ENCODE results near the gene CPT2.
A peak's percentile ranks its signal among the peaks of the same experiment; 100 is the strongest.

Gene CPT2

GRCh38 chr1:53196485-53197290, at the start of gene CPT2:
Gene CPT2 (plus strand): TSS chr1:53196824. CDS start chr1:53196944, 120 bp downstream.
- DNase-seq = peak; percentile 90

DNA sequence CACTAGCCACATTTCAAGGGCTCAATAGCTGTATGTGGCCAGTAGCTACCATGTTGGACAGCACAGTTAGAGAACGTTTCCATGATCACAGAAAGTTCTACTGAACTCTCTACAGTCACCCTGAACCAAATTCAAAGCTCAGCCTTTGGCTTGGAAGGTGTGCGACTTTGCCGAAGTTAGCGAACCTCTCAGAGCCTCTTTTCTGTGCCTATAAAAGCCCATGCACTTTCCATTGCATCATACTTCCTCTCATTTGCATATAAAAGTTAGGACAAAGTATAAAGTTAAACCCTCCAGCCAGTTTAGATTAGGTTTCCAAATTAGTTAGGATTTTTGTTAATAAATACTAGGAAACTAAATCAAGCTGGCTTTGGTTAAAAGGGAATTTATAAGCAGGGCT, 49.5 kb upstream of the CPT2 start:
- no peak for DNase-seq

- no peak for DNase-seq
These were observed 48.5 kb upstream of the CPT2 start for GRCh38 chr1:53148123-53148522.

DNA sequence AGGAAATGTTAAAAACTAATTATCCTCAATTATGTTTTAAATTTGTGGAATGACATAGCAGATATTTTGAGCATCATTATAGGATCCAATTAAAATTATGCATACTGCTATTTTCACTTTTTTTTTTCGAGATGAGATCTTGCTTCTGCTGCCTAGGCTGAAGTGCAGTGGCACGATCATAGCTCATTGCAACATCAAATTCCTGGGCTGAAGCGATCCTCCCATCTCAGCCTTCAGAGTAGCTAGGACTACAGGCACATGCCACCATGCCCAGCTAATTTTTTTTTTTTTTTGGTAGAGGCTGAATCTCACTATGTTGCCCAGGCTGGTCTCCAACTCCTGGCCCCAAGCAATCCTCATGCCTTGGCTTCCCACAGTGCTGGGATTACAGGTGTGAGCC, 42.9 kb upstream of the CPT2 start:
- DNase-seq = no peak

- no peak for DNase-seq
These were observed 41.7 kb upstream of the CPT2 start for GRCh38 chr1:53154859-53155438.

- DNase-seq = peak; percentile 23
These were observed 41.1 kb upstream of the CPT2 start for GRCh38 chr1:53155534-53155933.

- no peak for DNase-seq
These were observed 40.7 kb upstream of the CPT2 start for GRCh38 chr1:53155945-53156344.

GRCh38 chr1:53156783-53157182, 39.8 kb upstream of the CPT2 start:
- DNase-seq = no peak

DNA sequence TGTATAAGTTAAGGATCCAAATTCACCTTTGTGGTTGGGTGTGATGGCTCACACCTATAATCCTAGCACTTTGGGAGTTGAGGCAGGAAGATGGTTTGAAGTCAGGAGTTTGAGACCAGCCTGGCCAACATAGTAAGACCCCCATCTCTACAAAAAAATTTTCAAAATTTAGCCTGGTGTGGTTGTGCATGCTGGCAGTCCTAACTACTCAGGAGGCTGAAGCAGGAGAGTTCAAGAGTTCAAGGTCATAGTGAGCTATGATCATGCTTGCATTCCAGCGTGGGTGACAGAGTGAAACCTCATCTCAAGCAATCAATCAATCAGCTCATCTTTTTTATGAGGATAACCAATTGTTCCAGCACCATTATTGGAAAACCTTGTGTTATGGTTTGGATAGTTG, 37.7 kb upstream of the CPT2 start:
- DNase-seq = no peak

DNA sequence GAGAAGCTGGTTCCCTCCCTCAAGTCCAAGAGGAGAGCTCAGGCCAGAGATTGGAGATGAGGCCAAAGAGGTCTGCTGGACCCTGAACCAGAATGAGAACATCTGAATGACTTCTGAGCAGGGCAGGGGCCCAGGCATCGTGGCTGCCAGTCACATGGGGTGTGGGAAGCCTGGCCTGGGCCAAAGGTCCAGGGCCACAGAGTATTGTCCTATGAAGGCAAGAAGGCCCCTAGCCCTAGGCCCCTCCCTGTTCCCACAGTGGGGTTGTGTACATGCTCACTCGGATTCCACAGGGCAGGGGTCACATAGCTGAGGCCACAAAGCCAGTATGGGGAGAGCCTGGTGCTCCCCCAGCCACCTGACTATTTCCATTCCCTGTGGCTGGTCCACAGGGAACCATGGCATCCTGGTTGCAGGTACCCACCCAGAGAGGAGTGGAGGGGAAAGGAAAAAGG, 35.7 kb upstream of the CPT2 start:
- DNase-seq = no peak

- no peak for DNase-seq
These were observed 34.0 kb upstream of the CPT2 start for GRCh38 chr1:53162621-53163020.

DNA sequence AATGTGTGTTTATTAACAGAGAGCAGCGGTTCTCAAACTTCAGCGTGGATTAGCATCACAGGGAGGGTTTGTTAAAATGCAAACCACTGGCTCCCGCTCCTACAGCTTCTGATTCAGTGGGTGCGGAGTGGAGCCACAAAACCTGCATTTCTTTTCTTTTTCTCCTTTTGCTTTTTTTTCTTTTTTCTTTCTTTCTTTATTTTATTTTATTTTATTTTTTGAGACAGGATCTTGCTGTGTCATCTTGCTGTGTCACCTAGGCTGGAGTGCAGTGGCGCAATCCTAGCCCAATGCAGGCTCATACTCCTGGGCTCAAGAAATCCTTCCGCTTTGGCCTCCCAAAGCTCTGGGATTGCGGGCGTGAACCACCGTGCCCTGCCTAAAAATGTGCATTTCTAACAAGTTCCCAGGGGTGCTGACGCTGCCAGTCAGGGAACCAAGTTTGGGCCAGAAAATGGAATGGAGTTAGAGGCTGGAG, 33.3 kb upstream of the CPT2 start:
- DNase-seq = no peak

DNA sequence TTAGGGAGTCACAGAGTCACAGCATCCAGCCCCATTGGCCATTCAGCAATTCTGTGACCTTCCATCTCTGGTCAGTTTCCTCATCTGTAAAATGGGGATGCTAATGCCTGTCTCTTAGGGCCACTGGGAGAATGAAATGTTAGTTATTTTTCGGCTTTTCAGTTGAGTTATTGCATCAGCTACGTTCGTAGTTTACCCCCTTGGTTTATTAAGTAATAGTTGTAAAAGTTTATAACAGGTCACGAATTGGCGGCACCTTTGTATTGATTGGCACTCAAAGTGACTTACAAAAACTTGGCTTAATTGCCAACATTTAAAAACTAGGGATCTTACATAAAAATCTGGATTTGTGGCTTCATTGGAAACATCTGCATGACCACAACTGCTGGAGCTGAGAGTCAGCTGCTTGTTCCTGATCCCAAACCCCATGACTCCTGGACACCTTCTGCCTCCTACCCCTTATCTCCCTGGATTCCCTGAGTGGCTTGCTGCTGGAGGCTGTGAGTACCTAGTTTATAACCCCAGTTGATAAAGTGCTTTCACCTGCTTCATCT, 31.1 kb upstream of the CPT2 start:
- DNase-seq = no peak

DNA sequence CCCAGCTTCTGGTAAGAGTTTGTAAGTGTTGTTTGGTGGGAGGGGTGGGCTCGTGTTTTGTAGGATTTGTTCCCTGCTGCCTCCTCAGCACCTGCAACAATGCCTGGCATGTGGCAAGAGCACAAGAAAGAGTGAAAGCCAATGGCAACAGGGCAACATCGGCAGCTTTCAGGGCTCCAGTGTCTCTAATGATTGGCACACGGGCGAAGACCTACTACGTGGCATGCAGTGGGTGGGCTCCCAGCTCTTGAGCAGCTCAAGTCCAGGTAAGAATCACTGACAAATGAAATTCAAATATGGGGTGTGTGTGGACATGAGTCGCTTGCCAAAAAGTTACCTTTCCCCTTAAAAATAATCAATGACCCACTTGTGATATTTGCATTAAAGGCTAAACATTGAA, 30.3 kb upstream of the CPT2 start:
- DNase-seq = no peak

DNA sequence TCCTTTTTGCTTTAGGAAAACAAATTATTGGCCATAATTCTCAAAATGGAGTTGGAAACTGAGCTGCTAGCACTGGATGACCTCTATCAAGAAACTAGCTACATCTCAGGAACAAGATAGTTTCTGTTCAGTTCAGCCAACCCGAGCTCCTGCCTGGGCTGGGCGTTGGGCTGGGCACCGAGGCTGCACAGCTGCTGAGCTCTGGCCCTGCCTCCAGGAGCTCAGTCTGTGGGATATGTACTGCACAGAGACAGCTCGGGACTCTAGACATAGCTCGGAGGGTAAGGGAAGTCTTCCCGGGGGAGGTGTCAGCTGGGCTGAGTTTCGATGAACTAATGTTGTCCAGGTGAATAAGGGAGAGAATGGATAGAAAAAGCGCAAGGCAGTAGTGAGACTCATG, 29.7 kb upstream of the CPT2 start:
- DNase-seq = no peak

DNA sequence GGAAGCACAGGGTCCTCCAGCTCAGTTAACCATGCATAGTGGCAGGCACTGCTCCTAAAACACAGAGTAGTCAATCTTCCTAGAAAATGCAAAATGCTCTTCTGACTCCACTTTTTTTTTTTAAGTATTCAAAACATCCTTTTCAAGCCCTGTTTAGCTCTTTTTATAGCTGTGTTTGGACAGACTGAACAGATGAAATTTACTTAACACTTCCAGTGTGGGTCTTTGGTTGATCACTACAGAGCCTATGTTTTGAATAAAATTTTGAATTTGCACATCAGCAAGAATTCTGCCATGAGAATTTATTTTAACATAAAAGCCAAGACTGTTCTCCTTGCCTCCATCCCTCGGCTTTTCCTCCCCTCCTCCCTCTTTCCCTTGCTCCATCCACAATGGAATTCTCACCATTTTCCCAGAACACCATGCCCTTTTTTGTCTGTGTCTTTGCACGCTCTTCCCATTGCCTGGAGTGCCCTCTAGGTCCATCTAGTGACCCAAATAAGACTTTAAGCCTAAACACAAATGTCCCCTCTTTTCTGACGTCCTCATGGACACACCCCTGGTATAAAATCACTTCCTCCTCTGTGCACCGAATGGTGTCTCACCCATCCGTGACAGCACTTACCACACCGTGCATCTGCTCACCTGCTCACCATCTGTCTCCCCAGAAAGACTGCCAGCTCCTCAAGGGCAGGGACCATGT, 24.0 kb upstream of the CPT2 start:
- DNase-seq = peak; percentile 4

GRCh38 chr1:53174971-53175913, 21.4 kb upstream of the CPT2 start:
- DNase-seq = no peak

DNA sequence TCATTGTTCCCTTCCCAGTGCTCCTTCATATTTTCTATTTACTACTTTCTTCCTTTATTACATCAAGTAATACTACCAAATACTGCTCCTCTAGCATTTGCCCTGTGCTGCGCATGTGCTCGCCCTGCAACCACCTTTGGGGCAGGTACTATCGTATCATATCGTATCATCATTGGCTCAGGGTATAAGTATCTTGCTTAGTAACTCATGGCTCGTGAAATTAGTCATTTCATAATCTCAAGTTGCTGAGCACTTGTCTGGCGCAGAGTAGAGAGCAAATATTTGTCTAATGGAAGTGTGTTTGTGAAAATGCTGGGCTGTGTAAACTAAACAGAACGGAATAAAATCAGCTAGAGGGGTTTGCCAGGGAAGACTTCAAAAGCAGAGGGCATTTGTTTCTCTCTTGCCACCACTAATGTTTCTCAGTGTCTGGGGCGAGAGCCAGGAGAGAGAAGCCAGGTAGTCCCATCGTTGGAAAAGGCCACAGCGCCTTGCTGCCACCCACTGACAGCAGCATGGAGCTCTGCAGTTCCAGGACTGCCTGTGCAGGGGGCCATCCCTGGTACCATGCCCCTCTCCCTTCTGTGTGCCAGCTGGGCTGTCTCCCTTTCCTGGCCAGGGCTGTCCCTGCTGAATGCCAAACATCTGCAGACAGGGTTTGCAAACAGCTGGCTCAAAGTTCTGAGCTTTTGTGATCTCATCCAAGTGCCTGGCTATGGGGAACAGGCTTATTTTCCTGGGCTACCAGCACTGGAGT, 20.0 kb upstream of the CPT2 start:
- DNase-seq = peak; percentile 37

DNA sequence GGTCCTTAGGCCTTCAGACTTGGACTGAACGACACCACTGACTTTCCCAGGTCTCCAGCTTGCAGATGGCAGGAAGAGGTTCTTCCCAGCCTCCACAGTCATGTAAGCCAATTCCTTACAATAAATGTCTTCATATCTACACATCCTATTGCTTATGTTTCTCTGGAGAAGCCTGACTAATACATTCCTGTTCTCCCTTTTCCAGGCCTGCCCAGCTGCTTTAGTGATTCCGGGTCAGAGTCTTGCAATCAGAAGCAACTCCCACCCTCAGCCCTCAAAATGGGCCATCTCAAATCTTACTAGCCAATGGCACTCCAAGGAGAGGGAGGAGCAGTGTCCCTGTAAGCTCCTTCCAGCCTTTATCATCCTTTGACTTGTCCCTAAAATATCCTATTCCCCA, 16.4 kb upstream of the CPT2 start:
- DNase-seq = no peak

GRCh38 chr1:53180951-53181350, 15.7 kb upstream of the CPT2 start:
- DNase-seq = no peak

DNA sequence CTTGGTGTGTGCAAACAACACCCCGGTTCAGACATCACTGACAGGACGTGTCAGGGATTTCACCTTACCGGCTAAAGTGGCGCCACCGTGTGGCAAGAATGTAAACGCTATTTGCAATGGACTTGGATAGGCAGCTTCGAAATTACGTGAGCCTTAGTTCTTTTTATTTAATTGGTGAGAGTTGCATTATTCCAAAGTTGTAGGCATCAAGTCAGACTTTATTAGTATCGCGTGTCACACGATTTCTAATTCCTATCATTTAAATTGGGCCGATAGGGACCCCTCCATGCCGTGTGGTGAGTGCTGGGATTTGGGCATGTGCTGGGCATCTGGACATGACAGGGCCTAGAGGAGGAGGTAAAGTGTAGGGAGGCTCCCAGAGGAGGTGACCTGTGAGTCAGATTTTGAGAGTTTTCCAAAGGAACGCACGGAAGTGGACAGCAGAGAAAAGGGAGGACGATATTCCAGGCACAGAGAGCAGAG, 14.5 kb upstream of the CPT2 start:
- DNase-seq = peak; percentile 65

DNA sequence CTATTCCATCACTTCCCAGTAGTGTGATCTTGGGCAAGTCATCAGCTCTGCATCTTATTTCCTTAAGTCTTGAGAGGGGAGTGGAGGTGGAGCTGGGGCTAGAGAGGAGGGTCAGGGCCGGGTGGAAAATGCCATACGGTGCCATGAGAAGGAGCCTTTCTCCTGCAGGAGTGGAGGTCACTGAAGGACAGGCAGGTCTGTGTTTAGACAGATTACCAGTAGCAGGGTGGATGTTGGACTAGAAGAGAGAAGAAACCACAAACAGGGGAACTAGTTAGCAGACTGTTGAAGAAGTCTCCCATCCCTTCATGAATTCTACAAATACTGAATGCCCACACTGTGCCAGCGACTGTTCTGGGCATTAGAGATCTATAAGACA, 13.9 kb upstream of the CPT2 start:
- DNase-seq = no peak

Measured in COR-L47 (cell line).